Trophoblast cell (in vitro differentiated cells and primary cell): ENCODE data around the gene EPB41L2.
"Not testable (repeated sequence)": the region's sequence is repeated elsewhere in the genome, so short reads cannot be mapped to it uniquely, and the experiment has no call there.

Source experiments
- DNase-seq, 2 donors: peaks; one replicate each; pipeline ENCODE4 v3.0.0-alpha.2; 2016
- H2AFZ ChIP-seq: 2 replicates; pipeline ENCODE4 v1.6.1; 2013; ENCODE audit warnings: low read length, moderate library complexity, mild to moderate bottlenecking; ENCODE audit not compliant: insufficient read depth, poor library complexity
- H2AK5ac ChIP-seq: 2 replicates; pipeline ENCODE4 v1.6.1; 2013; ENCODE audit warnings: mild to moderate bottlenecking, low read length
- H2BK120ac ChIP-seq: 2 replicates; pipeline ENCODE4 v1.6.1; 2013; ENCODE audit warnings: low read length, mild to moderate bottlenecking, moderate library complexity; ENCODE audit not compliant: insufficient read depth, poor library complexity
- H2BK12ac ChIP-seq: 2 replicates; pipeline ENCODE4 v1.6.1; 2013; ENCODE audit warnings: mild to moderate bottlenecking, low read length, moderate library complexity
- H2BK5ac ChIP-seq: 2 replicates; pipeline ENCODE4 v1.6.1; 2013; ENCODE audit warnings: low read length, low read depth, moderate library complexity, mild to moderate bottlenecking; ENCODE audit not compliant: poor library complexity
- H3K14ac ChIP-seq: 2 replicates; pipeline ENCODE4 v1.6.1; 2013; ENCODE audit warnings: mild to moderate bottlenecking, low read length
- H3K18ac ChIP-seq: 2 replicates; pipeline ENCODE4 v1.6.1; 2013; ENCODE audit warnings: mild to moderate bottlenecking, low read length
- H3K23ac ChIP-seq: 2 replicates; pipeline ENCODE4 v1.6.1; 2013; ENCODE audit warnings: low read length
- H3K27ac ChIP-seq: 2 replicates; pipeline ENCODE4 v1.5.1; 2013; ENCODE audit warnings: low read depth, mild to moderate bottlenecking, inconsistent platforms, low read length, moderate library complexity
- H3K27me3 ChIP-seq: 2 replicates; pipeline ENCODE4 v1.6.1; 2013; ENCODE audit warnings: inconsistent platforms, mild to moderate bottlenecking, low read length, moderate library complexity; ENCODE audit not compliant: insufficient read depth
- H3K36me3 ChIP-seq, 2 experiments: 1 replicate in 1 of 2; 2 replicates in 1 of 2; pipeline ENCODE4 v1.6.1; 2013; ENCODE audit warnings: low read length in 2 of 2, mild to moderate bottlenecking in 2 of 2, moderate library complexity in 1 of 2; ENCODE audit not compliant: insufficient read depth in 2 of 2, control insufficient read depth in 1 of 2
- H3K4ac ChIP-seq: 2 replicates; pipeline ENCODE4 v1.6.1; 2013; ENCODE audit warnings: low read depth, mild to moderate bottlenecking, low read length, moderate library complexity
- H3K4me1 ChIP-seq, 2 experiments: 1 replicate in 1 of 2; 2 replicates in 1 of 2; pipeline ENCODE4 v1.6.1; 2013; ENCODE audit warnings: low read length in 2 of 2, mild to moderate bottlenecking in 2 of 2, moderate library complexity in 1 of 2; ENCODE audit not compliant: insufficient read depth in 2 of 2, control insufficient read depth in 1 of 2
- H3K4me2 ChIP-seq: 2 replicates; pipeline ENCODE4 v1.6.1; 2013; ENCODE audit warnings: inconsistent platforms, mild to moderate bottlenecking, low read length, moderate library complexity
- H3K4me3 ChIP-seq: 2 replicates; pipeline ENCODE4 v1.5.1; 2013; ENCODE audit warnings: mild to moderate bottlenecking, low read depth, low read length, inconsistent platforms
- H3K79me1 ChIP-seq: one replicate; pipeline ENCODE4 v1.6.1; 2013; ENCODE audit warnings: low read length
- H3K79me2 ChIP-seq: 2 replicates; pipeline ENCODE4 v1.6.1; 2013; ENCODE audit warnings: low read length, mild to moderate bottlenecking; ENCODE audit not compliant: control insufficient read depth, insufficient read depth, poor library complexity
- H3K9ac ChIP-seq: 2 replicates; pipeline ENCODE4 v1.6.1; 2013; ENCODE audit warnings: mild to moderate bottlenecking, low read length
- H3K9me3 ChIP-seq: 2 replicates; pipeline ENCODE4 v1.6.1; 2013; ENCODE audit warnings: low read depth, mild to moderate bottlenecking, control low read depth, inconsistent platforms, low read length; ENCODE audit not compliant: insufficient read depth
- H4K12ac ChIP-seq: 2 replicates; pipeline ENCODE4 v1.6.1; 2013; ENCODE audit warnings: low read depth, mild to moderate bottlenecking, low read length, moderate library complexity
- H4K8ac ChIP-seq: 2 replicates; pipeline ENCODE4 v1.6.1; 2013; ENCODE audit warnings: low read depth, mild to moderate bottlenecking, low read length, moderate library complexity
- H4K91ac ChIP-seq: one replicate; pipeline ENCODE4 v1.6.1; 2013; ENCODE audit warnings: low read depth, mild to moderate bottlenecking, low read length, moderate library complexity
- WGBS: extraction: QIAGEN DNeasy Blood & Tissue Kit; methylation state at CpG from one replicate; pipeline ENCODE4 v1.1.7; 2013; ENCODE audit warnings: missing lambda C conversion rate; ENCODE audit not compliant: insufficient read length, insufficient coverage; ENCODE audit errors: extremely low coverage; 5-methylcytosine and 5-hydroxymethylcytosine counted together

The EPB41L2 gene

DNA sequence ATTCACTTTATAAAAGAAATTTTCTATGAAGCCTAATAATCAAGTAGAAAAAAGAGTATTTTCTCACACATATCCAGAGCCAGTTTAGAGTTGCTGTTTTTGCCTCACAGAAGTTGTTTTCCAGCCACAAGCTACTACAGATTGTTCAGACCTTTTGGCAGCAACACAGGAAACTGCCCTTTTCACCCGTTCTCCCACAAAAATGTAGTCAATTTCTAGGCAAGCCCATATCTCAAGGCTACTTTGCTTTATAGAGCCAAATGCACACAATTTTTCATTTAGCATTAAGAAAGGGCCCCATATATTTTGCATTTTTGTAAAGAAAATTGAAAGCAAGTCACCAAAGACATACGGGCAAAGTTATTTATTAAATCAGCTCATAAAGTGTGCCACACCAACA is 49.5 kb downstream of the EPB41L2 start:
- no peaks in the 10 kb centered on the region for H3K9me3 ChIP-seq
- no peaks in the 10 kb centered on the region for H3K79me1 ChIP-seq
- H3K23ac ChIP-seq = no peak overlapping the region
- H3K79me2 ChIP-seq = no peaks in the 10 kb centered on the region
- no peak overlapping the region for H2BK12ac ChIP-seq
- H3K27ac ChIP-seq = no peak overlapping the region
- H2BK5ac ChIP-seq = no peak overlapping the region
- no peak overlapping the region for H2BK120ac ChIP-seq
- H3K36me3 ChIP-seq = no peaks in the 10 kb centered on the region
- no peak overlapping the region for H2AFZ ChIP-seq
- no peak overlapping the region for H3K4me3 ChIP-seq
- H2AK5ac ChIP-seq = no peak overlapping the region
- no peak overlapping the region for H4K12ac ChIP-seq
- H3K4ac ChIP-seq = no peak overlapping the region
- H4K91ac ChIP-seq = no peak overlapping the region
- H3K4me2 ChIP-seq = no peak overlapping the region
- no peak for DNase-seq
- no peak overlapping the region for H4K8ac ChIP-seq
- H3K27me3 ChIP-seq = no peaks in the 10 kb centered on the region
- H3K18ac ChIP-seq = no peak overlapping the region
- H3K14ac ChIP-seq = no peak overlapping the region
- no peaks in the 10 kb centered on the region for H3K4me1 ChIP-seq
- H3K9ac ChIP-seq = no peak overlapping the region
- no CpG with 5 or more reads among the region's 2 CpGs for WGBS

DNA sequence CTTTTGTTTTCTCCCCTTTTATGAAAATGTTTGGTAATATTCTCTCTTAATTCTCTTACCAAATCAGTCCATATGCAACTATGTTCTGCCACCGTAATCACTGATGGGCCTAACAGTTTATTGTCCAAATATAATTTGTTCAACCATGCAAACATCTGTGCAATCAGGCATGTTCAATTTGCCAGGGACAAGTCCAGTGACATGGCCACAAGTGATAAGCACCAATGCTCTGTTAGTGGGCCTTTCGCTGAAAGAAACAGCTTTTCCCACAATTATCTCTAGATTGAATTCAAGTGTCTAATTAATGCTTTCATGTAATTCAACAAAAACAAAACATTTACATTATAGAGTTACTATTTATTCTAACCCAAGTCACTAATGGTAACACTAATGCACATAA is 53.3 kb downstream of the EPB41L2 start:
- H3K23ac ChIP-seq = no peak overlapping the region
- no peaks in the 10 kb centered on the region for H3K4me1 ChIP-seq
- H4K12ac ChIP-seq = no peak overlapping the region
- H3K27ac ChIP-seq = no peak overlapping the region
- H4K91ac ChIP-seq = no peak overlapping the region
- no peak overlapping the region for H2AK5ac ChIP-seq
- no peak overlapping the region for H2BK120ac ChIP-seq
- H3K79me2 ChIP-seq = no peaks in the 10 kb centered on the region
- no peaks in the 10 kb centered on the region for H3K36me3 ChIP-seq
- no peak overlapping the region for H3K4me2 ChIP-seq
- H3K4ac ChIP-seq = no peak overlapping the region
- no peak overlapping the region for H3K4me3 ChIP-seq
- no peak overlapping the region for H3K9ac ChIP-seq
- H4K8ac ChIP-seq = no peak overlapping the region
- H3K79me1 ChIP-seq = peaks cover 2% of the 10 kb centered on the region
- DNase-seq = no peak
- peaks cover 8% of the 10 kb centered on the region for H3K9me3 ChIP-seq
- no peak overlapping the region for H3K14ac ChIP-seq
- WGBS = no CpG with 5 or more reads among the region's 2 CpGs
- H2BK5ac ChIP-seq = no peak overlapping the region
- no peak overlapping the region for H3K18ac ChIP-seq
- no peaks in the 10 kb centered on the region for H3K27me3 ChIP-seq
- no peak overlapping the region for H2BK12ac ChIP-seq
- H2AFZ ChIP-seq = no peak overlapping the region

DNA sequence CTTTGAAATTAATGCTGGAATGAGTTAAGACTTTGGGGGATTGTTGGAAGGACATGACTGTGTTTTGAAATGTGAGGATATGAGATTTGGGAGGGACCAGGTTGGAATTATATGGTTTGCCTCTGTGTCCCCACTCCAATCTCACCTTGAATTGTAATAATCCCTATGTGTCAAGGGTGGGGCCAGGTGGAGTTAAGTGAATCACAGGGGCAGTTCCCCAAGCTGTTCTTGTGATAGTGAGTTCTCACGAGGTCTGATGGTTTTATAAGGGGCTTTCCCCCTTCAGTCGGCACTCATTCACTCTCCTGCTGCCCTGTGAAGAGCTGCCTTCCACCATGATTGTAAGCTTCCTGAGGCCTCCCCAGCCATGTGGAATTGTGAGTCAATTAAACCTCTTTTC is 54.1 kb downstream of the EPB41L2 start:
- not testable (repeated sequence) for H2AK5ac ChIP-seq, H3K9me3 ChIP-seq, H3K36me3 ChIP-seq, H2BK12ac ChIP-seq, H3K27ac ChIP-seq, H3K79me2 ChIP-seq, DNase-seq, H2BK5ac ChIP-seq, H3K4me1 ChIP-seq, H3K79me1 ChIP-seq, H4K8ac ChIP-seq, H3K18ac ChIP-seq, H3K27me3 ChIP-seq, H3K4ac ChIP-seq, H2AFZ ChIP-seq, H3K23ac ChIP-seq, H4K91ac ChIP-seq, H3K4me3 ChIP-seq, H3K9ac ChIP-seq, H4K12ac ChIP-seq, H3K4me2 ChIP-seq, H3K14ac ChIP-seq, H2BK120ac ChIP-seq
- no CpG with 5 or more reads among the region's 2 CpGs for WGBS

DNA sequence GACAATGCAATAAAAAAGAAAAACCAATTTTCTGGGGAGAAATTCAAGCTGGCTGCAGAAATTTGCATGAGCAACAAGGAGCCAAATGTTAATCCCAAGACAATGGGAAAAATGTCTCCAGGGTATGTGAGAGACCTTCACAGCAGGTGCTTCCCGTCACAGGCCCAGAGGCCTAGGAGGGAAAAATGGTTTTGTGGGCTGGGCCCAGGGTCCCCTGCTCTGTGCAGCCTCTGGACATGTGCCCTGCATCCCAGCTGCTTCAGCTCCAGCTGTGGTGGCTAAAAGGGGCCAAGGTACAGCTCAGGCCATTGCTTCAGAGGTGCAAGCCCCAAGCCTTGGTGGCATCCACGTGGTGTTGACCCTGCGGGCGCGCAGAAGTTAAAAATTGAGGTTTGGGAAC is 55.1 kb downstream of the EPB41L2 start:
- not testable (repeated sequence) for H3K36me3 ChIP-seq, DNase-seq, H3K18ac ChIP-seq, H3K27ac ChIP-seq, H3K14ac ChIP-seq, H3K23ac ChIP-seq, H3K4me3 ChIP-seq, H4K8ac ChIP-seq, H3K9me3 ChIP-seq, H3K4ac ChIP-seq, H2AFZ ChIP-seq, H2AK5ac ChIP-seq, H3K79me1 ChIP-seq, H3K27me3 ChIP-seq, H3K9ac ChIP-seq, H4K12ac ChIP-seq, H3K79me2 ChIP-seq, H3K4me1 ChIP-seq, H4K91ac ChIP-seq, H2BK120ac ChIP-seq, H2BK12ac ChIP-seq, H2BK5ac ChIP-seq, H3K4me2 ChIP-seq
- no CpG with 5 or more reads among the region's 5 CpGs for whole genome bisulfite sequencing
